NCI-H2107 treated with DMSO at 0.1 percent for 48 hours (cell line): ENCODE data around the gene ZNF444.
"Not testable (repeated sequence)": the region's sequence is repeated elsewhere in the genome, so short reads cannot be mapped to it uniquely, and the experiment has no call there.

ENCODE experiments used
- DNase-seq: peaks from one replicate; lab custom pipeline; 2025; ENCODE audit not compliant: unreplicated experiment; lab: John Stamatoyannopoulos, UW

Gene ZNF444

GRCh38 chr19:56175861-56176307 is 34.8 kb downstream of the ZNF444 start, which contains the start of gene GALP:
Gene GALP, plus strand, starts transcription at chr19:56176008. Its CDS starts 1,101 bp downstream, at chr19:56177109.
- DNase-seq = not testable (repeated sequence)

GRCh38 chr19:56176310-56176709 is 35.2 kb downstream of the ZNF444 start:
- DNase-seq = not testable (repeated sequence)

- peak; percentile 7 for DNase-seq
Observed at GRCh38 chr19:56176881-56177280, 35.8 kb downstream of the ZNF444 start.

- no peak for DNase-seq
Observed at GRCh38 chr19:56177564-56178243, 36.6 kb downstream of the ZNF444 start.

GRCh38 chr19:56189785-56190184 is 48.7 kb downstream of the ZNF444 start:
- no peak for DNase-seq

GRCh38 chr19:56191115-56191514 is 50.0 kb downstream of the ZNF444 start:
- DNase-seq = no peak

- no peak for DNase-seq
Observed at GRCh38 chr19:56191711-56192110, 50.6 kb downstream of the ZNF444 start.

GRCh38 chr19:56193981-56194640 is 53.0 kb downstream of the ZNF444 start:
- no peak for DNase-seq

GRCh38 chr19:56197646-56198045 is 56.6 kb downstream of the ZNF444 start, which contains the start of gene ZSCAN5B:
Gene ZSCAN5B, minus strand, starts transcription at chr19:56197783. Its CDS starts 4,731 bp downstream, at chr19:56193052.
- DNase-seq = not testable (repeated sequence)

- no peak for DNase-seq
Observed at GRCh38 chr19:56199687-56200086, 58.6 kb downstream of the ZNF444 start.

GRCh38 chr19:56201973-56202372 is 60.9 kb downstream of the ZNF444 start, which contains the start of gene ZSCAN5C:
Gene ZSCAN5C, plus strand, starts transcription at chr19:56202273. Its CDS starts 3,641 bp downstream, at chr19:56205914.
- no peak for DNase-seq

- DNase-seq = not testable (repeated sequence)
Observed at GRCh38 chr19:56207581-56207980, 66.5 kb downstream of the ZNF444 start.

- no peak for DNase-seq
Observed at GRCh38 chr19:56209091-56209490, 68.0 kb downstream of the ZNF444 start.

GRCh38 chr19:56210036-56210435 is 68.9 kb downstream of the ZNF444 start:
- DNase-seq = not testable (repeated sequence)
